Subcutaneous adipose tissue (tissue), 4 donors: Measurements from ENCODE around the gene CDH4. TPM values are rescaled to one million over a fixed set of nuclear protein-coding genes. Genes with fewer than 3 reads are reported as not detected.

ENCODE experiments used
- total RNA-seq, 4 donors: library from RNA; depleted of rRNA; stranded (reverse); fragments of >200 nt; gene quantifications; one replicate each; pipeline ENCODE4 v1.1.0, GENCODE V29; 2016
- TF ChIP-seq, protein P1 (sequence below): fragments of 450-650 bp; IDR thresholded peaks from one replicate; pipeline ENCODE4 v1.5.1; 2016; ENCODE audit warnings: low read depth, mild to moderate bottlenecking, control low read depth, antibody characterized with exemption, moderate library complexity

CDH4 gene
- total RNA-seq, 4 donors from 2014 or later: not detected

DNA sequence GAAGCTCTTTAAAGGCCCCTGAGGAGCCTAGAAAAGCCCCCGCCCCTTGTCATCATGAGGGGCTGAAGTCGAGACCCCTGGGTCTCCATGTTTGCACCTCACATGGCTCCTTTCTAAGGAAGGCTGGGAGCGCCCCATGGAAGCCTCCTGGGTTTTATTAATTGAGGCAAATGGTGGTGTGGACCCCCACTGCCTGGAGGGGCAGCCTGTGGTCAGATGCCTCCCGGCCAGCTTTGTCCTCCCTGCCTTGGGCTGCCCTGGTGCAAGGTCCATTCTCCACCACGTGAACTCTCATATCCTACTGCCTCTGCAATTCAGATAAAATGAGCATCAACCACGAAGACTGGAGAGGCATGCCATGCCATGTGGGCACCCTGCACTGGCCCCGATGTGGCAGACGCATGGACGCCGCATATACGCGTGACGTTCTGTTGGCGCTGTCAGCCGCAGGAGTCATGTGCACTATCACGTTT lies 518.1 kb downstream of the CDH4 start:
- TF ChIP-seq, protein P1, sequence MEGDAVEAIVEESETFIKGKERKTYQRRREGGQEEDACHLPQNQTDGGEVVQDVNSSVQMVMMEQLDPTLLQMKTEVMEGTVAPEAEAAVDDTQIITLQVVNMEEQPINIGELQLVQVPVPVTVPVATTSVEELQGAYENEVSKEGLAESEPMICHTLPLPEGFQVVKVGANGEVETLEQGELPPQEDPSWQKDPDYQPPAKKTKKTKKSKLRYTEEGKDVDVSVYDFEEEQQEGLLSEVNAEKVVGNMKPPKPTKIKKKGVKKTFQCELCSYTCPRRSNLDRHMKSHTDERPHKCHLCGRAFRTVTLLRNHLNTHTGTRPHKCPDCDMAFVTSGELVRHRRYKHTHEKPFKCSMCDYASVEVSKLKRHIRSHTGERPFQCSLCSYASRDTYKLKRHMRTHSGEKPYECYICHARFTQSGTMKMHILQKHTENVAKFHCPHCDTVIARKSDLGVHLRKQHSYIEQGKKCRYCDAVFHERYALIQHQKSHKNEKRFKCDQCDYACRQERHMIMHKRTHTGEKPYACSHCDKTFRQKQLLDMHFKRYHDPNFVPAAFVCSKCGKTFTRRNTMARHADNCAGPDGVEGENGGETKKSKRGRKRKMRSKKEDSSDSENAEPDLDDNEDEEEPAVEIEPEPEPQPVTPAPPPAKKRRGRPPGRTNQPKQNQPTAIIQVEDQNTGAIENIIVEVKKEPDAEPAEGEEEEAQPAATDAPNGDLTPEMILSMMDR: no peak

DNA sequence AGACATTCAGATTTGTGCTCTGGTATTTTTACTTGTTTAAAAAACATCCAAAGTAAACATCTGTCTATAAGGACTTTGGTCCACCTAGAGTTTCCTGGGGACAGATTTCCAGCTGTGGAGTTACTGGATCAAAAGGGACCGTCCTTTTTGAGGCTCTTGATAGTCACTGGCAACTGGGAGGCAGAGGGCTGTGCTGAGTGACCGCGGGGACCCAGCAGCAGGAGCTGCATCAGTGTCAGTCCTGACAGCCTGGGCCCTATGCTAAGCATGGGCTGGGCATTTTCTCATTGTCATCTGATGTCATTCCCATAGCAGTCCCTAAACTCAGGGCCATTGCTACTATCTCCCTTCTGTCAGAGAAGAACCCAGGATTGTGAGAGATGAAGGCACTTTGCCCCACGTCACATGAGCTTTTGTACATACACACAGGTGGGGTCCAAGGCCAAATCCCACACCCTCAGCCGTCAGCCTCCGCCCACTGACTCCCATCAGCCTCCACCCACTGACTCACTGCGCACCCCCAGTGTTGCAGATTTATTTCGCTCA lies 519.8 kb downstream of the CDH4 start:
- TF ChIP-seq, protein P1: no peak

DNA sequence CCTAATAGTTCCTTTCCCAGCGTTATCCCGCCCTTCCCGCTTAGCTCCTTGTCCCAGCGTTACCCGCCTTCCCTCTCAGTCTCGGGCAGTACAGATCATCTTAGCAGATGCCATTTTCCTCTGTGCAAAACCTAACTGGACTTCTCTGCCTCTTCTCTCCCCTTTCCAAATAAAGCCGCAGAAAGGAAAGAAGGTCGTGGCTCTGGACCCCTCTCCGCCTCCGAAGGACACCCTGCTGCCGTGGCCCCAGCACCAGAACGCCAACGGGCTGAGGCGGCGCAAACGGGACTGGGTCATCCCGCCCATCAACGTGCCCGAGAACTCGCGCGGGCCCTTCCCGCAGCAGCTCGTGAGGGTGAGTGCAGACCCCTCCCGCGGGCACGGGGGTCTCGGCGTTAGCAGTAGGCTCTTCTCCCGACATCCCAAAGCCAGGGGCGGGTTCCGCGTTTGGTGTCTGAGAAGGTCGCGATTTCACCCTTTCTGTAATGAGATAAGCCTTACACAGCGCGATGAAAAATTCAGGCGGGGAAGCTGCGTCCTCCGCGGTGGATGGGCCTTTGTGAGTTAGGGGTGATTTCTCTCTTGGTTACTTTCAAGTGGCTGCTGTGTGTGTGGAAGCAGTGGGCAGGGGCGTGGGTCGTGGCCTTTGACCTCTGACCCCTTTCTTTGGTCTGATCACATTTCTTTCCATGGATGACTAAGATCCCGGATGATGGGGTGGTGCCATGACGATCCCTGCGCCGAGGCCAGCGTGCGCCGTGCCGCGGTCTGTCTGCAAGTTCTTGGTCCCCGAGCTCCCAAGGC lies 521.0 kb downstream of the CDH4 start:
- TF ChIP-seq, protein P1: no peak

DNA sequence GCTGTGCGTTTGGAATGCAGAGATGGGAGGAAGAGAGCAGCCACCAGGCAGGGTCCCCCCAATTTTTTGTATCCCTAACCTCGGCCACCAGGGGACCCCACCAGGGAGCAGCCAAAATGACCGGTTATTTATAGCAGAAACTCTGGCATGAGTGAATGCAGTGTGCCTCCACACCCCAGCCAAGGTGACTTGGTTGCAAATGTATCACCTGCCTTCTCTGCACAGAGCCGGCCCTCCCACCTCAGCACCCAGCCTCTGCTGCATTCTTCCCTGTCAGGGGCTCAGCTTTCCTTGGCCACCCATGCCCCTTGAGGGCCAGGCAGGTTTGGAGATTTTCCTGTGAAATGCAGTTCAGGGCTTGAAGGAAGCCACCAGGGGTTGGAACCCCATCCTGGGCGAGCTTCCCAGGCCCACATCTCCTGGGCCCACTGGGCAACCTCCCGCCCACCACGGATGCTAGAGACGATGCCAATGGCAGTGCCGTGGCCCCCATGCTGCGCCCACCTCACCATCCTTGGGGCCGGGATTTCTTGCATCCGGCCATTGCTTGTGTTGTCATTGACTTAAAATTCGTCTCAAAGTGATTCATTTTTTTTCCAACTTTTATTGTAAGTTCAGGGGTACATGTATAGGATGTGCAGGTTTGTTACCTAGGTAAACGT lies 522.0 kb downstream of the CDH4 start:
- TF ChIP-seq, protein P1: no peak

DNA sequence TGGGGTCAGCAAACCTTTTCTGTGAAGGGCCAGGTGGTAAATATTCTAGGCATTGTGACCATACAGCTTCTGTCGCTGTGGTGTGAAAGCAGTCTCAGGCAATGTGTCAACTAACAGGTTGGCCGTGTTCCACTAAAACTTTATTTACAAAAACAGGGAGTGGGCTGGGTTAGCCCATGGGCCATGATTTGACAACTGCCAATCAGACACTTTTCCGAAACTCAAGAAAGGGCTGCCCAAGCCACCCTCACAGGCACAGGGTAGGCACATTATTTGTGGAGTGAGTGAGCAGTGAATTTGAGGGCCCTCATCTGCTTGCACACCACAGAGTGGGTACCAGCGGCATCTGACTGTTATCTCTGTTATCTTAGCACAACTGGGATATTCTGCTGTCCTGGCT lies 523.4 kb downstream of the CDH4 start:
- TF ChIP-seq, protein P1: no peak

DNA sequence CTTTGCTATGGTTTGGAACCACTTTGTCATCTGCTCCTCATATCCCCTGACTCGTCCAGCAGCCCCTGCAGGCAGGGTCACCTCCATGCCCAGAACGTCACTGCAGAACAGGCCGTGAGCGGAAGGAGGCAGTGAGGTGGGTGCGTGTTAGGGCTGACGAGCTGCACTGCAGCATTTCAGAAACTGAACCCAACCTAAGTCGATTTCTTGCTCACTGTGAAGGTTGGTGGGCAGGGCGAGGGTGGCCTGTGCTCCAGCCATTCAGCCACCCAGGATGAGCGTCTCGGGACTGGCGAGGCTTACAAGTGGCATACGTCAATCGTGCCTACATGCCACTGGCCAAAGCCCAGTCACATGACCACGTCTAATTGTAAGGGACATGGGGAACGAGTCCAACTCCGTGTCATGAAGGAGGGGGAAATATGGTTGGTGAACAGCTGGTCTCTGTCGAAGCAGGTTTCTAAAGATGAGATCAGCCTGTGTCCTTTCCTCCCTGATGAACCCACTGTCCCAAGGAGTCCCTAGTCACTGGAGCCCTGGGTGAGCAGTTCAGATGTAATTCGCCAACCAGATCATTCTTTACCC lies 524.5 kb downstream of the CDH4 start:
- TF ChIP-seq, protein P1: no peak
